Measurements from ENCODE around the gene FOXK1. TPM values are rescaled to one million over a fixed set of nuclear protein-coding genes. Genes with fewer than 3 reads are reported as not detected.

FOXK1 gene
- total RNA-seq, 2 donors from 2014 or later, result 17.3 to 47.5 TPM

DNA sequence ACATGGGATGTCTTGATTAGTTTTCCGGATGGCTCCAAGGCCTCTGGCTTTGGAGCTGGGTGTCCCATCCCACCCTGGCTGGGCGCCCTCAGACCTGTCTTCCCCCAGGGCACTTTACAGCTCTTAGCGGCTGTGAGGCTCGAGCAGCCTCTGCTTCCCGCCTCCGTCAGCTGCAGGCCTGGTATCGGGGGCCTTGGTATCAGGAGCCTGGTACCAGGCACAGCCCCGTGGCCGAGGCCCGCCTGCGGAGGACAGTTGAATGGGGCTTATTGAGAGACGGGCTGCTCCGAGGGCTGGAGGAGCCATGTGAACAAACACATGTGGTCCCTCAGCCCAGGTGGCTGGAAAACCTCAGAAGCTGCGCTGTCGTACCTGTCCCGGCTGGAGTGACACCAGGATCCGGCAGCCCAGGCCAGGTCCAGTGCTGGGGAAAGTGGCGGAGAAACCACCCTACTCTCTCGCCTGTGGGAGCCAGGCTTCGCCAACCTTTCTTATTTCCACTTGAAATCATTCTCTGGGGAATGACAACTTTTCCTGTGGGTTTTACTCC is 69.4 kb downstream of the FOXK1 start:
- H3K27me3 ChIP-seq (replicated peaks; ENCODE audit: insufficient read depth), result no peaks in the 10 kb centered on the region
- no peaks in the 10 kb centered on the region for H3K9me3 ChIP-seq
- no peak for DNase-seq (ENCODE audit: low spot score)
- no peak overlapping the region for H3K27ac ChIP-seq
- TF ChIP-seq POLR2AphosphoS5 (IDR thresholded peaks at IDR 0.05) (no peak), POLR2A (IDR thresholded peaks at IDR 0.05) (no peak)
- TF ChIP-seq, protein P1, sequence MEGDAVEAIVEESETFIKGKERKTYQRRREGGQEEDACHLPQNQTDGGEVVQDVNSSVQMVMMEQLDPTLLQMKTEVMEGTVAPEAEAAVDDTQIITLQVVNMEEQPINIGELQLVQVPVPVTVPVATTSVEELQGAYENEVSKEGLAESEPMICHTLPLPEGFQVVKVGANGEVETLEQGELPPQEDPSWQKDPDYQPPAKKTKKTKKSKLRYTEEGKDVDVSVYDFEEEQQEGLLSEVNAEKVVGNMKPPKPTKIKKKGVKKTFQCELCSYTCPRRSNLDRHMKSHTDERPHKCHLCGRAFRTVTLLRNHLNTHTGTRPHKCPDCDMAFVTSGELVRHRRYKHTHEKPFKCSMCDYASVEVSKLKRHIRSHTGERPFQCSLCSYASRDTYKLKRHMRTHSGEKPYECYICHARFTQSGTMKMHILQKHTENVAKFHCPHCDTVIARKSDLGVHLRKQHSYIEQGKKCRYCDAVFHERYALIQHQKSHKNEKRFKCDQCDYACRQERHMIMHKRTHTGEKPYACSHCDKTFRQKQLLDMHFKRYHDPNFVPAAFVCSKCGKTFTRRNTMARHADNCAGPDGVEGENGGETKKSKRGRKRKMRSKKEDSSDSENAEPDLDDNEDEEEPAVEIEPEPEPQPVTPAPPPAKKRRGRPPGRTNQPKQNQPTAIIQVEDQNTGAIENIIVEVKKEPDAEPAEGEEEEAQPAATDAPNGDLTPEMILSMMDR (IDR thresholded peaks at IDR 0.05), result no peak
- WGBS, result 91% methylated on average over 20 of the region's 20 CpGs
- no peak overlapping the region for H3K4me3 ChIP-seq
- intact Hi-C loops (cut with DNase I), result no loop called here
- H3K4me1 ChIP-seq (replicated peaks), result no peaks in the 10 kb centered on the region
- no peaks in the 10 kb centered on the region for H3K36me3 ChIP-seq

DNA sequence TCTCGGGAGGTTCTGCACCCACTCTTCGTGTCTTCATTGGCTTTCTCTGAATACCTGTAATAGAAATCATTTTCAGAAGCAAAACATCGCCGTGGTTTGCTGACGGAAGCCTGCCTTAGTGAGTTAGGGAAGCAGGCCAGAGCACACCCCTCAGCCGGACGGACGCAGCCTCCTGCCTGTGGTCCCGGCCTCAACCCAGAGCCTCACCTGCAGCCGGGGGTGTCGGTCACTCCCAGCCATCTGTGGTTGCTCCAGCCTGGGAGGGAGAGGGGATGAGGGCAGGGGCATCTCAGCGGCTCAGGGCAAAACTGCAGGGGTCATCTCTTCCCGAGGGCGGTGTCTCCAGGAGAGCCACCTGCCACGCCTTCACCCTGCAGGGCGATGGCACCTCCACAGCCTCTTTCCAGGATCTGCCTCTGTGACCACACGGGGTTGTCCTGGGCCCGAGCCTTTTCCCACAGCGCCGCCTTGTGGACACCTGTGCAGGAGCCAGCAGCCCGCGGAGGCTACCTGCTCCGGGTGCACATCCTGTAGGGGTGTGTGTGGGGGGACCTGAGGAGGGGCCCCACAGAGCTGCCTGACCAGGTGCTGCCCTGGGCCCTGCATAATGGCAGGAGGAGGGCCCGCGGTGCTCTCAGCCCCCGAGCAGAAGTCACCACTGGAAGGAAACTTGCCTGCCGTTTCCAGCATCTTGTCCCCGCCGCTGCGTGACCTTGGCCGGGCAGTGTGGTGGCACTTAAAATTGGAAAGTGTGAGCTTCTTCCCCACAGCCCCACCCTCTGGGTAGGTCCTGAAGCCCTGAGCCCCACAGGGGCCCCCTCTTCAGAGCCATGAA is 71.7 kb downstream of the FOXK1 start:
- WGBS, result 50% methylated on average over 31 of the region's 31 CpGs
- TF ChIP-seq POLR2AphosphoS5 (IDR thresholded peaks at IDR 0.05) (peak; percentile 55), POLR2A (IDR thresholded peaks at IDR 0.05) (no peak)
- TF ChIP-seq, protein P1 (IDR thresholded peaks at IDR 0.05), result peak; percentile 91 to 96 (median 94)

DNA sequence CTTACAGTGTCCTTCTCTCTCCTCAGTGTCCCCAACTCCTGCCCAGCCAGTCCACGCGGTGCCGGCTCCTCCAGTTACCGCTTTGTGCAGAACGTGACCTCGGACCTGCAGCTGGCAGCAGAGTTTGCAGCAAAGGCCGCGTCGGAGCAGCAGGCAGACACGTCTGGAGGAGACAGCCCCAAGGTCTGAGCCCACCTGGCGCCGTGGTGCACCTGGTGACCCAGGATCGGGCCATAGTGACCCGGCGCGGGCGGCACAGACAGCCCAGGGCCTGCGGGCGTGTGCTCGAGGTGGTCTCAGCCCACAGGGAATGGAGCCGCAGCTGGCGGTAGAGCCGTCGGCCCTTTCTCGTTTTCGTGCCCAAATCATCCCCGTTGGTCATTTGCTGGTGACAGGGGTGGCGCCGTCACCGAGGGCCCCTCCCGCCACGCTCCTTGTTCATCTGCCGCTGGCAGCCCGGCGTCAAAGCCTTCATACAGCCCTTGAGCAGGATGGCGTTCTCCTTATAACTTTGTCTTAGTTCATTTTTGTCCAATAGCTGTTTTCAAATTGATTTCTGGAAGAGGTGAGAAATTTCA is 72.4 kb downstream of the FOXK1 start:
- WGBS, result 90% methylated on average over 36 of the region's 36 CpGs
- Histone ChIP-seq H3K27me3 (replicated peaks; ENCODE audit: insufficient read depth) (no peaks in the 10 kb centered on the region), H3K4me3 (no peak overlapping the region), H3K36me3 (peaks cover 0 to 5% of the 10 kb centered on the region in 2 donors), H3K9me3 (no peaks in the 10 kb centered on the region), H3K27ac (no peak overlapping the region), H3K4me1 (replicated peaks) (no peaks in the 10 kb centered on the region)
- intact Hi-C loops (cut with DNase I), result loop anchor here (2.0 kb wide), 1 partner anchor 112 kb away; no protein-coding TSS in a partner anchor
- TF ChIP-seq POLR2A (IDR thresholded peaks at IDR 0.05) (no peak), POLR2AphosphoS5 (IDR thresholded peaks at IDR 0.05) (no peak)
- TF ChIP-seq, protein P1 (IDR thresholded peaks at IDR 0.05), result no peak
- DNase-seq (ENCODE audit: low spot score), result no peak

More for the DNA sequence above, 71.7 kb downstream of the FOXK1 start:
- H3K27ac ChIP-seq, result no peak overlapping the region
- intact Hi-C loops (cut with DNase I), result loop anchor here (2.0 kb wide), 1 partner anchor 111 kb away; no protein-coding TSS in a partner anchor
- no peaks in the 10 kb centered on the region for H3K27me3 ChIP-seq (replicated peaks; ENCODE audit: insufficient read depth)
- peaks cover 0 to 5% of the 10 kb centered on the region in 2 donors for H3K36me3 ChIP-seq
- no peaks in the 10 kb centered on the region for H3K9me3 ChIP-seq
- DNase-seq (ENCODE audit: low spot score), result peak; percentile 77
- H3K4me1 ChIP-seq (replicated peaks), result no peaks in the 10 kb centered on the region
- H3K4me3 ChIP-seq, result no peak overlapping the region

DNA sequence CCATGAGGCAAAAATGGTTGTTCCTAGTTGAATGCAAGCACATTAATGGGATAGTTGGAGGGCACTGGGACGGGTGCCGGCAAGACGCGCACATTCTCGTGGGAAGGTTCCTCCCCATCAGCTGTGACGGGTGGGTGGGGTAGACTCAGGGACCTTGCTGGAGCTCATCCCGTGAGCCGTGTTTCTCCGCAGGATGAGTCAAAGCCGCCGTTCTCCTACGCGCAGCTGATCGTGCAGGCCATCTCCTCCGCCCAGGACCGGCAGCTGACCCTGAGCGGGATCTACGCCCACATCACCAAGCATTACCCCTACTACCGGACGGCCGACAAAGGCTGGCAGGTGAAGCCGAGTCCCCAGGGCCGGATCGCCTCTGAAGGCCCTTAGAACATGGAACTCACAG is 73.0 kb downstream of the FOXK1 start:
- H3K27me3 ChIP-seq (replicated peaks; ENCODE audit: insufficient read depth), result no peaks in the 10 kb centered on the region
- no peaks in the 10 kb centered on the region for H3K9me3 ChIP-seq
- no peak overlapping the region for H3K4me3 ChIP-seq
- no peak for TF ChIP-seq POLR2A (IDR thresholded peaks at IDR 0.05)
- no peak for TF ChIP-seq POLR2AphosphoS5 (IDR thresholded peaks at IDR 0.05)
- TF ChIP-seq, protein P1 (IDR thresholded peaks at IDR 0.05), result no peak
- no peak for DNase-seq (ENCODE audit: low spot score)
- 95% methylated on average over 24 of the region's 24 CpGs for WGBS
- peaks cover 0 to 5% of the 10 kb centered on the region in 2 donors for H3K36me3 ChIP-seq
- no peak overlapping the region for H3K27ac ChIP-seq
- H3K4me1 ChIP-seq (replicated peaks), result no peaks in the 10 kb centered on the region
- intact Hi-C loops (cut with DNase I), result loop anchor here (2.0 kb wide), 1 partner anchor 112 kb away; no protein-coding TSS in a partner anchor

All from prostate gland (tissue), 2 donors.